Measurements from ENCODE around the gene C5orf63. TPM values are rescaled to one million over a fixed set of nuclear protein-coding genes. Genes with fewer than 3 reads are reported as not detected.

C5orf63 gene
- total and polyA plus RNA-seq, 9 of the 15 experiments (the other 6 are each of a cell fraction or from before 2014, with no cell fraction given): 1.8 to 24.6 (median 6.2) TPM

DNA sequence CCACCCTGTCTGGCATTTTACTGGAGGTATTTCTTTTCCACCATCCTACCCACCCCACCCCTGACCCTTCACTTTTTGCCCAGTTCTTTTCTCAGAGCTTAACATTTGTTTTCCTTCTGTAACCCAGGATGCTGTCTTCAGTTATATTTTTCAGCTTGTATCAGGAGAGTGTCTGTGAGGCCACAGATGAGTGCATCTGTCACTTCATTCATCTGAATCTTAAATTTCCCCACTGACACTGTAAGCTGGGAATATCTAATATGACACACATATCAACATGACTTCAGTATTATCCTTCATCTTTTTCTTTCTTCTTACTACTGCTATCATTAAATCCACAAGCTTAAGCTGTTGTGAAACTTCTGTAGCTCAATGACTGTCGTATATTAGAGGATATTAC, 47.8 kb downstream of the C5orf63 start (continued):
- TF ChIP-seq, protein P1, sequence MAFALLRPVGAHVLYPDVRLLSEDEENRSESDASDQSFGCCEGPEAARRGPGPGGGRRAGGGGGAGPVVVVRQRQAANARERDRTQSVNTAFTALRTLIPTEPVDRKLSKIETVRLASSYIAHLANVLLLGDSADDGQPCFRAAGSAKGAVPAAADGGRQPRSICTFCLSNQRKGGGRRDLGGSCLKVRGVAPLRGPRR (CRISPR knock-in tag; IDR thresholded peaks at IDR 0.05): no peak
- TF ChIP-seq ZNF583 (CRISPR knock-in tag; IDR thresholded peaks at IDR 0.05): no peak
- no peak for TF ChIP-seq ZNF239 (CRISPR knock-in tag; IDR thresholded peaks at IDR 0.05)
- TF ChIP-seq ZNF785 (CRISPR knock-in tag; IDR thresholded peaks at IDR 0.05): no peak
- no peak for TF ChIP-seq ZNF124 (CRISPR knock-in tag; IDR thresholded peaks at IDR 0.05)
- no peak for TF ChIP-seq ARID3A (IDR thresholded peaks at IDR 0.05; ENCODE audit: borderline replicate concordance, low read depth, low read length)
- TF ChIP-seq ZBTB34 (CRISPR knock-in tag; IDR thresholded peaks at IDR 0.05): no peak
- TF ChIP-seq SMARCC2 (IDR thresholded peaks at IDR 0.05; ENCODE audit: low read depth): no peak
- no peak for TF ChIP-seq HEY1 (CRISPR knock-in tag; IDR thresholded peaks at IDR 0.05; ENCODE audit: borderline replicate concordance)
- no peak for TF ChIP-seq ZFP36 (IDR thresholded peaks at IDR 0.05; ENCODE audit: low read depth, low read length, partially characterized antibody)
- TF ChIP-seq, protein P2, sequence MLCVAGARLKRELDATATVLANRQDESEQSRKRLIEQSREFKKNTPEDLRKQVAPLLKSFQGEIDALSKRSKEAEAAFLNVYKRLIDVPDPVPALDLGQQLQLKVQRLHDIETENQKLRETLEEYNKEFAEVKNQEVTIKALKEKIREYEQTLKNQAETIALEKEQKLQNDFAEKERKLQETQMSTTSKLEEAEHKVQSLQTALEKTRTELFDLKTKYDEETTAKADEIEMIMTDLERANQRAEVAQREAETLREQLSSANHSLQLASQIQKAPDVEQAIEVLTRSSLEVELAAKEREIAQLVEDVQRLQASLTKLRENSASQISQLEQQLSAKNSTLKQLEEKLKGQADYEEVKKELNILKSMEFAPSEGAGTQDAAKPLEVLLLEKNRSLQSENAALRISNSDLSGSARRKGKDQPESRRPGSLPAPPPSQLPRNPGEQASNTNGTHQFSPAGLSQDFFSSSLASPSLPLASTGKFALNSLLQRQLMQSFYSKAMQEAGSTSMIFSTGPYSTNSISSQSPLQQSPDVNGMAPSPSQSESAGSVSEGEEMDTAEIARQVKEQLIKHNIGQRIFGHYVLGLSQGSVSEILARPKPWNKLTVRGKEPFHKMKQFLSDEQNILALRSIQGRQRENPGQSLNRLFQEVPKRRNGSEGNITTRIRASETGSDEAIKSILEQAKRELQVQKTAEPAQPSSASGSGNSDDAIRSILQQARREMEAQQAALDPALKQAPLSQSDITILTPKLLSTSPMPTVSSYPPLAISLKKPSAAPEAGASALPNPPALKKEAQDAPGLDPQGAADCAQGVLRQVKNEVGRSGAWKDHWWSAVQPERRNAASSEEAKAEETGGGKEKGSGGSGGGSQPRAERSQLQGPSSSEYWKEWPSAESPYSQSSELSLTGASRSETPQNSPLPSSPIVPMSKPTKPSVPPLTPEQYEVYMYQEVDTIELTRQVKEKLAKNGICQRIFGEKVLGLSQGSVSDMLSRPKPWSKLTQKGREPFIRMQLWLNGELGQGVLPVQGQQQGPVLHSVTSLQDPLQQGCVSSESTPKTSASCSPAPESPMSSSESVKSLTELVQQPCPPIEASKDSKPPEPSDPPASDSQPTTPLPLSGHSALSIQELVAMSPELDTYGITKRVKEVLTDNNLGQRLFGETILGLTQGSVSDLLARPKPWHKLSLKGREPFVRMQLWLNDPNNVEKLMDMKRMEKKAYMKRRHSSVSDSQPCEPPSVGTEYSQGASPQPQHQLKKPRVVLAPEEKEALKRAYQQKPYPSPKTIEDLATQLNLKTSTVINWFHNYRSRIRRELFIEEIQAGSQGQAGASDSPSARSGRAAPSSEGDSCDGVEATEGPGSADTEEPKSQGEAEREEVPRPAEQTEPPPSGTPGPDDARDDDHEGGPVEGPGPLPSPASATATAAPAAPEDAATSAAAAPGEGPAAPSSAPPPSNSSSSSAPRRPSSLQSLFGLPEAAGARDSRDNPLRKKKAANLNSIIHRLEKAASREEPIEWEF (CRISPR knock-in tag; IDR thresholded peaks at IDR 0.05): no peak
- TF ChIP-seq TEAD1 (CRISPR knock-in tag; IDR thresholded peaks at IDR 0.05): no peak
